Common myeloid progenitor, CD34-positive (primary cell): ENCODE measurements around the gene ARHGAP32.

ENCODE experiments used
- CTCF ChIA-PET: fragments of 350-600 bp; sonication (Branson Sonifier 250); formaldehyde crosslinking; loops from one replicate; lab custom pipeline; 2021; ENCODE audit warnings: antibody characterized with exemption; lab: Charles Lee
- POLR2A ChIA-PET: fragments of 350-600 bp; sonication (Branson Sonifier 250); formaldehyde crosslinking; loops from one replicate; lab custom pipeline; 2021; ENCODE audit warnings: antibody characterized with exemption; lab: Charles Lee
- DNase-seq, 3 donors: peaks; one replicate each; pipeline versions ENCODE4 v3.0.0 to v3.0.0-alpha.2; 2013
- H3K27ac ChIP-seq, 2 experiments: 1 replicate in 1 of 2; 2 replicates in 1 of 2; pipeline ENCODE4 v1.7.0; 2013; ENCODE audit warnings: inconsistent platforms in 2 of 2, low read length in 2 of 2, mild to moderate bottlenecking in 2 of 2, low read depth in 1 of 2, moderate library complexity in 1 of 2; ENCODE audit not compliant: severe bottlenecking in 2 of 2, insufficient read depth in 1 of 2, poor library complexity in 1 of 2
- H3K27me3 ChIP-seq, 5 experiments: replicated peaks in 2 of 5; 1 replicate in 3 of 5; 2 replicates in 2 of 5; pipeline versions ENCODE4 v1.6.1 to v1.7.0; 2013; ENCODE audit warnings: low read length in 4 of 5, mild to moderate bottlenecking in 2 of 5, moderate library complexity in 2 of 5, inconsistent platforms in 1 of 5; ENCODE audit not compliant: insufficient read depth in 5 of 5, control insufficient read depth in 4 of 5
- H3K36me3 ChIP-seq, 4 experiments: 1 replicate in 2 of 4; 2 replicates in 2 of 4; pipeline versions ENCODE4 v1.6.1 to v1.7.0; 2013; ENCODE audit warnings: low read length in 3 of 4, control low read depth in 1 of 4, mild to moderate bottlenecking in 1 of 4; ENCODE audit not compliant: control insufficient read depth in 4 of 4, insufficient read depth in 4 of 4
- H3K4me1 ChIP-seq, 4 experiments: 1 replicate in 3 of 4; 2 replicates in 1 of 4; pipeline versions ENCODE4 v1.6.1 to v1.7.1; 2013; ENCODE audit warnings: low read length in 3 of 4, mild to moderate bottlenecking in 3 of 4, control low read depth in 1 of 4, inconsistent platforms in 1 of 4, moderate library complexity in 1 of 4; ENCODE audit not compliant: control insufficient read depth in 4 of 4, insufficient read depth in 4 of 4; ENCODE audit errors: control extremely low read depth in 1 of 4
- H3K4me3 ChIP-seq, 7 experiments: 1 replicate in 4 of 7; 2 replicates in 3 of 7; pipeline versions ENCODE4 v1.5.1 to v1.7.0; 2013; ENCODE audit warnings: mild to moderate bottlenecking in 7 of 7, low read length in 6 of 7, moderate library complexity in 6 of 7, inconsistent platforms in 2 of 7, low read depth in 2 of 7, control low read depth in 1 of 7; ENCODE audit not compliant: insufficient read depth in 4 of 7, control insufficient read depth in 1 of 7; ENCODE audit errors: extremely low read depth in 1 of 7
- H3K9me3 ChIP-seq, 5 experiments: 1 replicate in 4 of 5; 2 replicates in 1 of 5; pipeline versions ENCODE4 v1.6.1 to v1.7.1; 2013; ENCODE audit warnings: low read length in 4 of 5, mild to moderate bottlenecking in 2 of 5, inconsistent platforms in 1 of 5, low read depth in 1 of 5, moderate library complexity in 1 of 5; ENCODE audit not compliant: control insufficient read depth in 4 of 5, insufficient read depth in 2 of 5; ENCODE audit errors: control extremely low read depth in 1 of 5
- WGBS: methylation state at CpG from one replicate; pipeline ENCODE4 v1.1.5; 2013; ENCODE audit not compliant: insufficient coverage; 5-methylcytosine and 5-hydroxymethylcytosine counted together

The ARHGAP32 gene

GRCh38 chr11:128939591-128939990 is 252.5 kb downstream of the ARHGAP32 start:
- Histone ChIP-seq H3K4me1 (no peaks in the 10 kb centered on the region), H3K27ac (no peak overlapping the region), H3K9me3 (no peaks in the 10 kb centered on the region), H3K27me3 (peaks cover 0 to 5% (median 0%) of the 10 kb centered on the region in 5 experiments), H3K4me3 (no peak overlapping the region), H3K36me3 (no peaks in the 10 kb centered on the region)
- ChIA-PET CTCF (interaction anchor here (3.7 to 34.5 kb wide), 3 partner anchors 8 to 50 kb away, joined by 12 to 640 read pairs (median 72); partner anchors contain the start of gene KCNJ5), POLR2A (interaction anchor here (0.5 kb wide), 1 partner anchor 31 kb away, joined by 3 read pairs; no protein-coding TSS in a partner anchor)
- no peak for DNase-seq
- 94% methylated on average over 11 of the region's 11 CpGs for WGBS

- no peak for DNase-seq
- no peaks in the 10 kb centered on the region for H3K36me3 ChIP-seq
- CTCF ChIA-PET = interaction anchor here (1.0 to 34.5 kb wide), 5 partner anchors 9 to 49 kb away, joined by 3 to 640 read pairs (median 6); partner anchors contain the start of gene KCNJ5
- no peak overlapping the region for H3K27ac ChIP-seq
- 99% methylated on average over 12 of the region's 16 CpGs for WGBS
- no peak overlapping the region for H3K4me3 ChIP-seq
- peaks cover 0 to 5% (median 0%) of the 10 kb centered on the region in 5 experiments for H3K27me3 ChIP-seq
- no peaks in the 10 kb centered on the region for H3K4me1 ChIP-seq
- peaks cover 0 to 8% (median 5%) of the 10 kb centered on the region in 5 experiments for H3K9me3 ChIP-seq
- POLR2A ChIA-PET = no interaction called here
Observed at GRCh38 chr11:128938156-128938885, 253.8 kb downstream of the ARHGAP32 start.

GRCh38 chr11:128937480-128937879 is 254.6 kb downstream of the ARHGAP32 start:
- H3K4me3 ChIP-seq = no peak overlapping the region
- CTCF ChIA-PET = interaction anchor here (0.7 to 34.5 kb wide), 5 partner anchors 10 to 48 kb away, joined by 3 to 640 read pairs (median 6); partner anchors contain the start of gene KCNJ5
- 95% methylated on average over 9 of the region's 9 CpGs for WGBS

GRCh38 chr11:128936606-128937251 is 255.4 kb downstream of the ARHGAP32 start:
- WGBS = 97% methylated on average over 16 of the region's 16 CpGs
- Histone ChIP-seq H3K4me1 (no peaks in the 10 kb centered on the region), H3K36me3 (no peaks in the 10 kb centered on the region), H3K4me3 (no peak overlapping the region), H3K27me3 (peaks cover 0 to 5% (median 0%) of the 10 kb centered on the region in 5 experiments), H3K27ac (no peak overlapping the region), H3K9me3 (peaks cover 0 to 10% (median 5%) of the 10 kb centered on the region in 5 experiments)
- CTCF ChIA-PET = interaction anchor here (1.4 to 34.5 kb wide), 4 partner anchors 9 to 47 kb away, joined by 4 to 640 read pairs (median 39); partner anchors contain the start of gene KCNJ5
- POLR2A ChIA-PET = no interaction called here
- DNase-seq = no peak

More at GRCh38 chr11:128937480-128937879, 254.6 kb downstream of the ARHGAP32 start:
- H3K27ac ChIP-seq = no peak overlapping the region
- no peaks in the 10 kb centered on the region for H3K36me3 ChIP-seq
- H3K9me3 ChIP-seq = peaks cover 0 to 10% (median 5%) of the 10 kb centered on the region in 5 experiments
- no peaks in the 10 kb centered on the region for H3K4me1 ChIP-seq
- POLR2A ChIA-PET = no interaction called here
- H3K27me3 ChIP-seq = peaks cover 0 to 5% (median 0%) of the 10 kb centered on the region in 5 experiments
- DNase-seq = no peak

GRCh38 chr11:128934926-128935325 is 257.2 kb downstream of the ARHGAP32 start:
- Histone ChIP-seq H3K4me1 (no peaks in the 10 kb centered on the region), H3K36me3 (no peaks in the 10 kb centered on the region), H3K27me3 (no peaks in the 10 kb centered on the region), H3K9me3 (peaks cover 0 to 10% (median 5%) of the 10 kb centered on the region in 5 experiments), H3K4me3 (no peak overlapping the region), H3K27ac (no peak overlapping the region)
- DNase-seq = no peak
- ChIA-PET POLR2A (no interaction called here), CTCF (interaction anchor here (1.3 to 34.5 kb wide), 5 partner anchors 13 to 45 kb away, joined by 3 to 640 read pairs (median 10); partner anchors contain the start of gene KCNJ5)
- 96% methylated on average over 5 of the region's 10 CpGs for WGBS

- H3K4me3 ChIP-seq = no peak overlapping the region
- ChIA-PET CTCF (interaction anchor here (1.3 to 34.5 kb wide), 5 partner anchors 13 to 45 kb away, joined by 3 to 640 read pairs (median 10); partner anchors contain the start of gene KCNJ5), POLR2A (no interaction called here)
- no peaks in the 10 kb centered on the region for H3K27me3 ChIP-seq
- no peaks in the 10 kb centered on the region for H3K4me1 ChIP-seq
- WGBS = 99% methylated on average over 7 of the region's 7 CpGs
- no peak overlapping the region for H3K27ac ChIP-seq
- no peaks in the 10 kb centered on the region for H3K36me3 ChIP-seq
- peaks cover 0 to 10% (median 5%) of the 10 kb centered on the region in 5 experiments for H3K9me3 ChIP-seq
- DNase-seq = no peak
Observed at GRCh38 chr11:128934351-128934750, 257.8 kb downstream of the ARHGAP32 start.
